Measurements from ENCODE around the gene OXER1. TPM values are rescaled to one million over a fixed set of nuclear protein-coding genes. Genes with fewer than 3 reads are reported as not detected.

OXER1 gene
- total and polyA plus RNA-seq, 9 of the 15 experiments (the other 6 are each of a cell fraction or from before 2014, with no cell fraction given): not detected

- TF ChIP-seq E2F6 (IDR thresholded peaks at IDR 0.05; ENCODE audit: borderline replicate concordance in 1 of 2, extremely low read depth in 1 of 2, insufficient read depth in 1 of 2, insufficient read length in 1 of 2, low read depth in 1 of 2, low read length in 1 of 2, poor library complexity in 1 of 2, severe bottlenecking in 1 of 2) (peak in 1 of 2 experiments; percentile 72), REST (IDR thresholded peaks at IDR 0.05; ENCODE audit: borderline replicate concordance) (0 out of 2 replicates have a peak, but pooled peaks have one; percentile 11), REST (CRISPR knock-in tag; IDR thresholded peaks at IDR 0.05; ENCODE audit: low read depth) (no peak), RAD51 (IDR thresholded peaks at IDR 0.05; ENCODE audit: borderline replicate concordance, low read depth) (no peak), CCNT2 (IDR thresholded peaks at IDR 0.05; ENCODE audit: borderline replicate concordance, extremely low read depth, insufficient read length, low read depth, low read length) (peak; percentile 76), ZNF766 (CRISPR knock-in tag; conservative IDR thresholded peaks at IDR 0.05) (0 out of 2 replicates have a peak, but pooled peaks have one; percentile 1), SMAD4 (CRISPR knock-in tag; conservative IDR thresholded peaks at IDR 0.05) (peak; percentile 88), RBFOX2 (IDR thresholded peaks at IDR 0.05; ENCODE audit: low read depth, low read length) (peak; percentile 62; the same call in 1 of the 2 replicates), ZNF75A (CRISPR knock-in tag; IDR thresholded peaks at IDR 0.05) (no peak), MEF2D (tag; conservative IDR thresholded peaks at IDR 0.05; ENCODE audit: low read depth) (no peak), TAF1 (IDR thresholded peaks at IDR 0.05; ENCODE audit: control insufficient read depth, extremely low read depth, insufficient read depth, low read length, severe bottlenecking) (peak; percentile 45), GABPA (tag; conservative IDR thresholded peaks at IDR 0.05; ENCODE audit: low read depth) (peak; percentile 88), KAT2B (IDR thresholded peaks at IDR 0.05; ENCODE audit: low read depth, low read length) (no peak), YY1 (IDR thresholded peaks at IDR 0.05; ENCODE audit: borderline replicate concordance in 1 of 3, control insufficient read depth in 1 of 3, extremely low read depth in 1 of 3, insufficient read depth in 3 of 3, insufficient read length in 1 of 3, insufficient replicate concordance in 2 of 3, low read depth in 1 of 3, low read length in 2 of 3) (peak in 1 of 3 experiments; percentile 21)
- TF ChIP-seq, protein P1, sequence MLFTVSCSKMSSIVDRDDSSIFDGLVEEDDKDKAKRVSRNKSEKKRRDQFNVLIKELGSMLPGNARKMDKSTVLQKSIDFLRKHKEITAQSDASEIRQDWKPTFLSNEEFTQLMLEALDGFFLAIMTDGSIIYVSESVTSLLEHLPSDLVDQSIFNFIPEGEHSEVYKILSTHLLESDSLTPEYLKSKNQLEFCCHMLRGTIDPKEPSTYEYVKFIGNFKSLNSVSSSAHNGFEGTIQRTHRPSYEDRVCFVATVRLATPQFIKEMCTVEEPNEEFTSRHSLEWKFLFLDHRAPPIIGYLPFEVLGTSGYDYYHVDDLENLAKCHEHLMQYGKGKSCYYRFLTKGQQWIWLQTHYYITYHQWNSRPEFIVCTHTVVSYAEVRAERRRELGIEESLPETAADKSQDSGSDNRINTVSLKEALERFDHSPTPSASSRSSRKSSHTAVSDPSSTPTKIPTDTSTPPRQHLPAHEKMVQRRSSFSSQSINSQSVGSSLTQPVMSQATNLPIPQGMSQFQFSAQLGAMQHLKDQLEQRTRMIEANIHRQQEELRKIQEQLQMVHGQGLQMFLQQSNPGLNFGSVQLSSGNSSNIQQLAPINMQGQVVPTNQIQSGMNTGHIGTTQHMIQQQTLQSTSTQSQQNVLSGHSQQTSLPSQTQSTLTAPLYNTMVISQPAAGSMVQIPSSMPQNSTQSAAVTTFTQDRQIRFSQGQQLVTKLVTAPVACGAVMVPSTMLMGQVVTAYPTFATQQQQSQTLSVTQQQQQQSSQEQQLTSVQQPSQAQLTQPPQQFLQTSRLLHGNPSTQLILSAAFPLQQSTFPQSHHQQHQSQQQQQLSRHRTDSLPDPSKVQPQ (CRISPR knock-in tag; IDR thresholded peaks at IDR 0.05; ENCODE audit: borderline replicate concordance): no peak
These were observed 45.8 kb upstream of the OXER1 start (continued) for GRCh38 chr2:42809819-42810120.
